Left ventricle myocardium superior (tissue), 1 donor: ENCODE measurements around the gene ADCY1. TPM values are rescaled to one million over a fixed set of nuclear protein-coding genes. Genes with fewer than 3 reads are reported as not detected.

Experiments
- ATAC-seq: fragments of 200-7000 bp; cut with Tn5 transposase; one replicate; pipeline ENCODE4 v1.9.1; 2020; ENCODE audit warnings: mild to moderate bottlenecking, moderate library complexity
- DNase-seq: peaks from one replicate; pipeline ENCODE4 v3.0.0-alpha.2; 2020
- intact Hi-C: fragments of 100-400 bp; cut with micrococcal nuclease; formaldehyde crosslinking; loops from one replicate; pipeline ENCODE4 v1.11.0; 2022
- total RNA-seq: library from RNA; stranded (reverse); fragmentation: NEBNext Ultra II Directional; extraction: Animal tissue kit (Norgen Biotek cat#: 25700); gene quantifications from one replicate; pipeline ENCODE4 v1.2.1, GENCODE V29; 2021
- donor health status: DM: no; HTN: yes; CAD: no; lungs with severe emphysema.

ADCY1 gene
- total RNA-seq, 1 donor from 2014 or later = 8.9 TPM

DNA sequence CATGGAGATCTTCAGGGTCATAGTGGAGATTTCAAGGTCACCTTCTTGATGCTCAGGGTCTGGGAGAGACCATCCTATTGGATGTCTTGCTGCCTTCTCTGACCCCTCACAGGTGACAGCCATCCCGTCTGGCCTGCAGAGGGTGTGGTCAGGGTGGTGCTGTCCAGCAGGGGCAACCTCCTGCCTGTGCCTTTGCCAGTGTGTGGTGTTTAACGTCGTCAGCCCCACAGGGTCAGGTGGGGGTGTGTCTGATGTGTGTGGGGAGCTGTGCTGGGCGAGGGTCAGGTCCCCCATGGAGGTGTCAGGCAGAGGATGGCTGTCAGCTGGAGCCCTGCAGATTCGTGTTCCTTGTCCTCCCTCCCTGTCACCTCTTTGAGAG is 16.5 kb downstream of the ADCY1 start:
- intact Hi-C loops = no loop called here
- DNase-seq (no peak), ATAC-seq (no peak)

DNA sequence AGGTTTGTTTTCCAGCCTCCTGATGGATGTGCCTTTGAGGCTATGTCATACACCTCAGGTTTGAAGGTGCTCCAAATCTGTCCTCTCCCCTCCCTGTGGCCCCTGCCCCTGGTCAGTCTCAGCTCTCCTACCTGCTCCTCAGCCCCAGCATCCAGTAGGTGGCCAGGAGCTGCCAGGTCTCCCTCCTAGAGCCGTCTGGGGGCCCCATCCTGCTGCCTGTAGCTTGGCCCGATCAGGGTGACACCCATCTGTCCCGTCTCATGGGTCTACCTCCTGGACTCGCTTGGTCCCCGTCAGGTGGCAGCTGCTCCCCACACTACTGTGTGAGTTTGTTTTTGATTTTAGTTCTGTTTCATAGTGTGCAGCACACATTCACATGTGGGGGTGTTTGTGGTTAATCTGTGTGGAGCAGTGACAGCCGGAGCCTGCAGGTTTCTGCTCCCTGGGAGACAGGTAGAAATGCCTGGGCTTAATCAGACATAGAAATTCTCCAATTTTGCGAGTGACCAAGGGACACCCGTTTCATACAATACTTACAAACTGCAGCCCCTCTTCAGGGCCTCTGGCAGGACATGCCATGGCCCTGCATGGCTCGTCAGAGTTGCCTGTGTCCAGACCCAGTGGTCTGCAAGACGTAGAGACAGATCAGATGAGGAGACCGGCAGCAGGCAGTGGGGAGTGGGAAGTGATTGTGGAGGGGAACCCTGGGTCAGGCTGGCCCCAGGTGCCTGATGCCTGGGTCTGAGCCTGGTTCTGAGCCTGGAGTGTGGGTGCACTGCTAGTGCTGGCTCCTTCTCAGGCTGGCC is 17.1 kb downstream of the ADCY1 start:
- intact Hi-C loops = no loop called here
- DNase-seq = no peak
- no peak for ATAC-seq

DNA sequence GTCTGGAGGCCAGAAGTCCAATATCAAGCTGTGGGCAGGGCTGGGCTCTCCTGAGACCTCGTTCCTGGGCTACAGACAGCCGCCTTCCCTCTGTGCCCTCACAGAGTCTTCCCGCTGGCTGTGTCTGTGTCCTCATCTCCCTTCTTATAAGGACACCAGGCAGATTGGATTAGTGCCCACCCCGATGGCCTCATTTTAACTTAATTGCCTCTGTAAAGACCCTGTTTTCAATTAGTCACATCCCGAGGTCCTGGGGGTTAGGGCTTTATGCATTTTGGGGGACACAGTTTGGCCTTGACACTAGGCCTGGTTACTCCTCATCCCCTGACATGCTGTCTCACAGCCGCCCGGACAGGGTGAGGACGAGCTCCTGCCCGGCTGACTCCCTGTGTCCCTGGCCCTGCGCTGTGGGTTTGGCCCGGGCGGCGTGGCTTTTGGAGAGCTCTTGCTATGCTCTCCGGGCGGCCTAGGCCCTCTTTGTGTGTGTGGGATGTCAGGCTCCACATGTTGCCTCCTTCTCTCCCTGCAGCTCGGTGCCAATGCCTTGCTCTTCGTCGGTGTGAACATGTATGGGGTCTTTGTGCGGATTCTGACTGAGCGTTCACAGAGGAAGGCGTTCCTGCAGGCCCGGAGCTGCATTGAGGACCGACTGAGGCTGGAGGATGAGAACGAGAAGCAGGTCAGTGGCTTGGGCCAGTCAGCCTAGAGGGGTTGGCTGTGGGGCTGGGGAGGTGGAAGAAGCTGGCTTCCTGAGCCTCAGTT is 18.2 kb downstream of the ADCY1 start:
- ATAC-seq (no peak), DNase-seq (no peak)
- intact Hi-C loops = no loop called here

DNA sequence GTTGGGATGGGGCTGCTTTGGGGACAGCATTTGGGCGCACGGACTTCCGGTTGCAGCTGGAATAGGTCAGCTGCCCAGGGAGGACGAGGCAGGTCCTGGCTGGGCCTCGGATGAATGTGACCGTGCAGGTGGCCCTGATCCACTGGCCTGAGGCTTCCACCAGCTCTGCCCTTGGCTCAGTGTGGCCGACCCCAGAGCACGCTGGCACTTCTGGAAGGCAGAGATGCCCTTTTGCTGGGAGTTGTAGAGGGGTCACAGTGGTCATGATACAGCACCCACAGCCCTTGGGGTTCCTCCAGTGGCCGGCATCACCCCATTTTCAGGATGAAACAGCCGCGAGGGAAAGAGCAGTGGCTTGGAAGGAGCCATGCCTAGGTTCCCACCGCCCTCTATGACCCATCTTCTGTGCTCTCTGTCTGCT is 19.0 kb downstream of the ADCY1 start:
- intact Hi-C loops = no loop called here
- ATAC-seq (no peak), DNase-seq (no peak)

DNA sequence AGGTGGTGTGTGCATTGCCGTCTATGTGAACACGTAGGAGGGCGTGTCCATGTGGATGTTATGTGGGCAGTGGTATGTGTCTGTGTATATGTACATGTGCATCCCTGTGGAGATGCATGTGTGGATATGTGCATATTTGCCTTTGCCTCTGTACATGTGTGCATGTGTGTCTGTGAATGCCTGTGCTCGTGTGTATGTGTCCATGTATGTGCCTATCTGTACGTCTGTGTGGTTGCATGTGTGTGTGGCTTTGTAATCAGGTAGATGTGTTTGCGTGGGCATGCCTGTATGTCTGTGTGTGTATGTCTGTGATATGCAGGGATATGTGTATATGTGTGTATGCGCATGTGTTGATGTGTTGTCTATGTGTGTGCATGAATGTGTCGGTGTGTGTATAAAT is 19.7 kb downstream of the ADCY1 start:
- ATAC-seq (no peak), DNase-seq (no peak)
- intact Hi-C loops = no loop called here

DNA sequence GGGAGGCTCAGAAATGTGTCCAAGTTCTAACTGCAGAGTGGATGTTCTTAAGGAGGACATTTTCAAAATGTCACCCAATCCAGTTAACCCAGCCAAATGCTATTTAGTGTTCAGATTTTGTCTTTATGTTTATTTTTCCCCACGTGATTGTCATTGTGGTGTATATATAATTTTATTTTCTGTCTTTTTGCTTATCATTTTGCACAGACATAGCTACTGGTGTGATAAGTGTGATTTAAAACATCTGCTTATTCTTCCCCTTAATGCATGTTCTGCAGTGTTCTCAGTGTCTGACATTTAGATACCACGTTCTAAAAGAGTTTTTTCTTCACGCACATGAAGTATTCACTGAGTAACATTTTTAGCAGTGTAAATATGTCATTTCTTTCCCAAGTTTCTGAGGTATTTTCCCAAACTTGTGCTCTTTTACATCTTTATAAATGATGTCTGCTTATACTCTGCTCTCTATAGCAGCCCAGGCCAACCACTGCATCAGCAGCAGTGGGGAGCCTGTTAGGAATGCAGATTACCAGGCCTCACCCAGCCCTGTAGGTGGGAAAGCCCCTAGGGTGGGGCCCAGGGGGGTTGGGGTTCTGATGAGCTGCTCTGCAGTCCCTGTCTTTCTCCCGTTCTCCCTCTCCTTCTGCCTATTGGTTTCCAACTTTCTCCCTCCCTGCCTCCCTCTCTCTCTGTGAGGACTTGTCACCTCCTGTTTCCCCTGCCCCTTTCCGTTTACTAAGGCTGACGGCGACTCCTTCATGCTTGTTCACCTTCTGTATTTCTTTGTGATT is 20.8 kb downstream of the ADCY1 start:
- ATAC-seq (no peak), DNase-seq (no peak)
- intact Hi-C loops = no loop called here

DNA sequence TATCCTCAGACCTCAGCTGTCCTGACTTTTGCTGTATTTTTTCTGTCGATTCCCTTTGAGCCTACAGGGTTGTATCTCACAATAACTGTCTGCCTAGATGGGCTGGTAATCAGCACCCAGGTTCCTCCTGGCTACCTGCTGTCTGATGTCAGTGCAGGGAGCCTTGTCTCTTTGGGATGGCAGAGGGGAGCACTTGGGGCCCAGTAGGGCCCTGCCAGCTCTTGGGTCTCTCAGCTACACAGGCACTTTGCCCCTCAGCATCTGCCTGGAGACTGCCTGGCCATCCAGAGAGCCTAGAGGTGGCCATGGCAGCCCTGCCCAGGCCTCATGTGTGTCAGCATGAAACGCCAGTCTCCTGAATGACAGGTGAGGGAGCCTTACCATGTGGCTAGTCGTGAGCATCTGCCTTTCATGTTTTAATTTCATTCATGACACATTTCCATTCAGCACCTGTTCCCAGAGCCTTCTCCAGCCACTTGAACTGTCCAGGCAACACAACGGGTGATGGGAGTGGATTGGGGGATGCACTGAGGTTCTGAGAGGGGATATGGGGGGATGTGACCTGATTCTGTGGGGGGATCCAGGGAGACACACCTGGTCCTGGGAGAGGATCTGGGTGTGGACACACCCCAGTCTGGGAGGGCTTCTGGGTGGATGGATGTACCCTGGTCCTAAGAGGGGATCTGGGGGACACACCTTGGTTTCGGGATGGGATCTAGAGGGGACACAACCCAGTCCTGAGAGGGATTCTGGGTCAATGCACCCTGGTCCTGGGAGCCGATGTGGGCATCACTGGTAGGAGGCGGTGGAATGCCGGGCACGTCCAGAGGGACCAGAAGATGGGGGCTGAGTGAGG is 21.9 kb downstream of the ADCY1 start:
- DNase-seq (no peak), ATAC-seq (no peak)
- intact Hi-C loops = no loop called here

DNA sequence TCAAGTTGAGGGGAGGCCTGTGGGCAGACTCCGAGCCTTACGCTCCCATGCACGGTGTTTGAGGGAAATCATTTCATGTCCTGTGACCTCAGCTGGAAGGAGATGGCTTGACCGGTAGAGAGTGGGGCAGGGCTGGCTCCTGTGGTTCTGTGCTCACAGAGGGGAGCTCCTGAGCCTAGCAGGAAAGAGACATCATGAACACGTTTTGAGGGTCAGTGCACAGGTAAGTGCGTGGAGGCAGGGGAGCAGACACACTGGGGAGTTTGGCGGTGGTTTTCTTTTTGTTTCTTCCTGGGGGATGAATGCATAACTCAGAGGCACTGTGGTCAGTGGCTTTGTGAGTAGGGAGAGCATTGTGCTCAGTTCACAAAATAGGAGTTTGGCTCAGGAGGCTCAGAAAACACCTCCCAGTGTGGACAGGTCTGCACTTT is 22.5 kb downstream of the ADCY1 start:
- DNase-seq = no peak
- intact Hi-C loops = no loop called here
- no peak for ATAC-seq

DNA sequence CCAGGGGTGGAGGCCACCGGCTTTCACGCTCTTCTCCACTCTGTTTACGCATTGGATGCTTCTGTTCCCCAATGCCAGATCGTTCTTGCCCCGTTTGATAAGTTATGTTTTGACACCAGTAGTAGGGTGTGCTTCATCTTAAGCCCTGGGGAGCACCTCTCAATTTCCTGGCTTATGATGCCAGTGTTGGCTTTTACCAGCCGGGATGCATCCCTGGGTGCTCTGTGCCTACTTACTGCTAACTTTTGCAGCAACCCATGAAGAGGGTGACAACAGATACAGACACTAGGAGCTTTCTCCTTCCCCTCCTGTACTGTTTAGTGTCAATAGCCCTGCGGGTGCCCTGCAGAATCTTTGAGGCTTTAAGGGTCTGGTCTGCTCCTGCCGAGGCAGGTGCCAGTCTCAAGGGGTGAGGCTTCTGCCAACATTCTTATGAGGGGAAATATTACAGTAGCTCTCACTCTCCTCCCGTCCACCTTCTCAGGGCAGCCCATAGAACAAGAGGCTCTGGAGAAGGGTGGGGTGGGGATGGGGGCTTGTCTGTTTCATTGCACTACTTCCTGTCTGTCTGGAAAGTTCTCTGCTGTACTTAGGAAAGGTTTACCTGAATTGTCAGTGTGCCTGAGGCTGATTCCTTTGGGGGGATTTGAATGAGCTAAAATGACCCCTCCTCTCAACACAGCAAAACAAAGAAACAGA is 23.3 kb downstream of the ADCY1 start:
- intact Hi-C loops = no loop called here
- DNase-seq (no peak), ATAC-seq (no peak)

DNA sequence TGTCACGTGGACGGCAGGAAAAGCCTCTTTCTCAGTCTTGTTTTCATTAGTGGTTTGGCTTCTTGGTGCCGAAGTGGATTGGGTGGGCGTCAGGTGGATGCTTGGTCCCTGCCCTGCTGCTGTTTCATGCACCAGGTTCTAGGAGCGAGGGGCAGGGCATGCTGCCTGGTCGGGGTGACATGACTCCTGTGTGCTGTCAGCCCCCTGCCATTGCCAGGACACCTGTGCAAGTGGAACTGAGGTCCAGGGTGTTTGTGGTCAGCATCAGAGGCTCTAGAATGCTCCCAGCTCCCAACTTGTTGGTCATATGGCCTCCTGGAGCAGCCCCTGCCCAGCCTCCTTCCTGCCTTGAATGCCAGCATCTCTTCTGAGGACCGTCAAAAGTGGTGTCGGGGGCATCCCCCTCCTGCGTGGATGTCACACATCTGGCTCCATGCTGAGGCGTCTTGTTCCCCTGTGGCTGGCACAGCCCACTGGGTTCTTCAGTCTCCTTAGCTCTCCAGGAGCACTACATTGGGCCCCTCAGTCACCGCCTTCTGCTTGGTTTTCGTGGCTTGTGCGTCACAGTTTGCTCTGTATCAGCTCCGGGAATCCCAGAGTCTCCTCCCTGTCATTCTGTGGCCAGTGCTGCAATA is 24.8 kb downstream of the ADCY1 start:
- DNase-seq (no peak), ATAC-seq (no peak)
- intact Hi-C loops = no loop called here

DNA sequence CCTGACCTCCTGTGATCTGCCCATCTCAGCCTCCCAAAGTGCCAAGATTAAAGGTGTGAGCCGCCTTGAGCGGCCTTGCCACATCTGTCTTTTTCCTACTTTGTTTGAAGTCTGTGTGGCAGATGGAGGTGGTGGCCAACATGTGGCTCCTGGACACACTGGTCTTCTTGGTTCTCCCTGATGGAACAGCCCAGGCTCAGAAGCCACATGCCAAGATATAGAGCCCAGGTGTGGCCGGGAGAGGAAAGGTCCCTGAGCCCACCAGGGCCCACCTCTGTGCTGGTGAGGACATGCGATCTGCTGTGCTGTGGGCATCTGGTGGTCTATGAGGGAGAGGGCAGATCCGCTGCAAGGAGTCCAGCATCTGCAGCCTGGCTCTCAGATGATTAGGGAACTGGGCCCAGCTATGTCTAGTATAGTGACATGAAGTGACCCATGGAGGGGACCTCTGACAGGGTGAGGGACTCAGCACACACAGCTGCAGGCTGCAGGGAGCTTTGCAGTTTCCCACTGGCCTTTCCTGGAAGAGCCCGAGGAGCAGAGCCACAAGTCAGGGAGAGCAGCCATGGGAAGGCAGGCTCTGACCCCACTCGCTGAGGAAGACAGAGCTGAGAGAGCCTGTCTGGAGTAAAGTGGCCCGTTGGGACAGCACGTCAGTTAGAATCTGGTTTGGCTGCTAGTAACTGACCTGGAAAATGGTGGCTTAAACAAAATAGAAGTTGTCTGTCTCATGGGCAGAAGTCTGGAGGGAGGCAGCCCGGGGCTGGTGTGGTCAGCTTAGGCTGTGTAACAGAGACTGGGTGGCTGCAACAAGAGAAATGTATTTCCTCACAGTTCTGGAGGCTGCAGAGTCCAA is 25.9 kb downstream of the ADCY1 start:
- DNase-seq (no peak), ATAC-seq (peak; percentile 87)
- intact Hi-C loops = no loop called here

DNA sequence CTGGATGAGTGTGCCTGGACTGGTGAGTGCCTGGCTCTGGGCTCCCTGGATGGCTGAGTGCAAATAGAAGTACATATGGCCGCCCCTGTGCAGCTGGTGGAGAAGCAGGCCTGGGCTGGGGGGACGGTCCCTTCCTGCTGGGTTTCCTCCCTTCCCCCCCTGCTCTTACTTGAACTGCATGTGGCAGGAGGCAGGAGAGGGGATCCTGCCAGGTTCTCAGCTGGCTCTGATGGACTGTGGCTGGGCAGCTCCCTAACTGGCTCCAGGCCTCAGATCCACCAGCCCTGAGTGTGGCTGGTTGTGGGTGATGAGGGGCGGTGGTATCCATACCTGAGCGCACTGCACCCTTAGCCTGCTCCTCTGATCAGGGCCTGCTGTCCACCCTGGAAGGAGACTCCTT is 26.9 kb downstream of the ADCY1 start:
- DNase-seq (no peak), ATAC-seq (no peak)
- intact Hi-C loops = no loop called here

DNA sequence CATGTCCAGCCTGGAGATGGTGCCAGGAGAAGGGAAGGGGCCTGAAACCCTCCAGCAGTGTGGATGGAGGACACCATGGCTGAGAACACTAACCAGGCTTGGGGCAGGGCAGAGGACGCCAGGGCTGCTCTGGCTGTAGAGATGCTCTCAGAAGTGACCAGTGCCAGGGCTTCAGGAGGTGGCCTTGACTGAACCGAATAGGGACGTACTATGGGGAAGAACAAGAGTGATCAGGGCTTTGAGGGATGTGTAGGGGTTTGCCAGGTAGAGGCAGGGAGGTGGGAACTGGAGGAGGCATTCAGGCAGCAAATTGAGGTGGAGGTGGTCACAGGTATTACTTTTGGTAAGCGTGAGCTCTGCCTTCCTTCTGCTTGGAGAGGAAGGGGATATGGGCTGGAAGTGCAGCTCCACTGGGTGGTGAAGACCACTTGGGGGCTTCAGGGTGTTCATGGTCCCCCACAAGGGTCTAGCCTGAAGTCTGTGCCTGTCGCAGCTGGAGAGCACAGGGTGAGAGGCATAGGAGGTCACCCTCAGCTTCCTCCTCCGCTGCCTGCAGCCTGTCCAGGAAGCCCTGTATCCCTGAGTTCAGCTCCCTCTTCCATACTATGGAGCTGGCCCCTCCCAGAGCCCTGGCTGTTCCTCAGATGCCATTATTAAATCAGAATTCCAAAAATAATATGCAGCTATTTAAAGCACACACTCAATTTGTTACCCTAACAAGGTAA is 27.8 kb downstream of the ADCY1 start:
- no peak for ATAC-seq
- DNase-seq = no peak
- intact Hi-C loops = no loop called here

DNA sequence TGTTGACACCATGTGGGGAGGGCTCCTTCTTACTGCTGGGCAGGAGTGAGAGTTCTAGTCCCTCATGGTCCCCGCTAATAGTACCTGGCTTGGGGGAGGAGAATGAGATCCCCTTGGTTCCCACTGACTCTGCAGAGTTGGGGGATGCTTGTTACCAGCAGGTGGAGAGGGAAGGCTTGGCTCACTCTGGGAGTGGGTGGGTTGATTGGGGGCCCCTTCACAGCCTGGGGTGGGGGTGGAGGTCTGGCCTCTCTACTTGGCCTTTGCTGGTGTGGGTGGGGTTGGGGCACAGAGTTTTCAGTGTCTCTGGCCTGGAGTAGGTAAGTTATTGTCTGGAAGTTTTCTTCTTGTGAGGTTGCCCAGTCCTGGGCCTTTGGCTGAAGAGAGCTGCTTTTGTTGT is 31.9 kb downstream of the ADCY1 start:
- intact Hi-C loops = no loop called here
- no peak for DNase-seq

DNA sequence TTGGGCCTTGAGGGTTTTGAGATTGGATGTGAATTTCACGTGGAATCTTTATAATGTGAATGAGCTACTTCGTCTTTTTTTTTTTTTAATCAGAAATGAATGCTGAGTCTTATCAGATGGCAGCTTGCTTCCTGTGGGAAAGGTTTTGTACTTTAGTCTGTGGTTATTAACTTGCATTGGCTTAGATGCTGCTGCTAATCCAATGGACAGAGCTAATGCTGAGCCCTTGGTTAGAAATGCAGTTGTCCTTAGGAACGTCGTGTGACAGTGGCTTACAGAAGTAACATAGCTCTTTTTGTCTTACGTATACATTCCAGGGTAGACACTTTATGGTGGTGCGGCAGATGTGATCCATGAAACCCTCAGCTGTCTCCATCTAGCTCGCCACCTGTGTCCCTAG is 32.8 kb downstream of the ADCY1 start:
- intact Hi-C loops = no loop called here
- ATAC-seq = no peak
- DNase-seq = no peak

More for the DNA sequence above, 31.9 kb downstream of the ADCY1 start:
- ATAC-seq = no peak

DNA sequence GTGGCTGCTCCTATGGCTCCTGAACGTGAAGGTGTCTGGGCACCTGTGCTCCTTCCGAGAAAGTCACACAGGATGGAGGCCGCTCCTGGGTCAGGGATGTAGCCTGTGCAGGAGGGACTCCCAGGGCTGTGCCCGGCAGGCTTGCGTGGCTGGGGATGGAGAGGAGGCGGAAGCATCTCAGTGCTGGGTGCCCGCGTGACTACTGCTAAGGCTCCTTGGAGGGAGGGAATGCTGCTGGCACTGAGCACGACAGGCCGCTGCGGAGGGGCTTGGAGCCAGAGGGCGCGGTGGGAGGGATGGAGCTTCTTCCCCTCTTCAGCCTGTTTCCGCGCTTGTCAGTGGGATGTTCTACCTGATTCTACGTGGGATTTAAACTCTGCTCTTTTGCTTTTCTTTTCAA is 35.0 kb downstream of the ADCY1 start:
- intact Hi-C loops = no loop called here
- DNase-seq = no peak
- no peak for ATAC-seq

DNA sequence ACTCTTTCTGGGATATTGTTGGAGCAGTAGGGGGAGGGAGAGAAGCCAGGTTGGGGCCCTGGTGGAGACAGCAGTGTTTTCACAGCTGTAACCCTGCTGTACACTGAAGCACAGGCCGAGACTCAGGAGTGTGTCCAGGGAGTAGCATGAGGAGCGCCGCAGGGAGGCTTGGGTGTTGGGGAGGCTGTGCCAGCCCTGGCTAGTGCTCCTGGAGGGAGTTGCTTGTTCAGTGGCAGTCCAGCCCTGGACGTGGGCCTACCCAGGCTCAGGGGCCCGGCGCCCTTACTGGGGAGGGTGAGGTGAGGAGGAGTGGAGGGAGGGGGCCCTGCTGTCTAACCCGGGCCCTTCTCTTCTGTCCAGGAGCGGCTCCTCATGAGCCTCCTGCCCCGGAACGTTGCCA is 35.9 kb downstream of the ADCY1 start:
- intact Hi-C loops = no loop called here
- no peak for DNase-seq
- no peak for ATAC-seq
